Ramos (cell line): ENCODE data around the gene CRYBA2.

Source experiments
- in situ Hi-C: fragments of 300-500 bp; cut with MboI; formaldehyde crosslinking; loops from one replicate; pipeline ENCODE4 v1.14.3; 2022; ENCODE audit warnings: low sequenced_read_pairs; ENCODE audit not compliant: unreplicated experiment

The CRYBA2 gene, protein sequence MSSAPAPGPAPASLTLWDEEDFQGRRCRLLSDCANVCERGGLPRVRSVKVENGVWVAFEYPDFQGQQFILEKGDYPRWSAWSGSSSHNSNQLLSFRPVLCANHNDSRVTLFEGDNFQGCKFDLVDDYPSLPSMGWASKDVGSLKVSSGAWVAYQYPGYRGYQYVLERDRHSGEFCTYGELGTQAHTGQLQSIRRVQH

DNA sequence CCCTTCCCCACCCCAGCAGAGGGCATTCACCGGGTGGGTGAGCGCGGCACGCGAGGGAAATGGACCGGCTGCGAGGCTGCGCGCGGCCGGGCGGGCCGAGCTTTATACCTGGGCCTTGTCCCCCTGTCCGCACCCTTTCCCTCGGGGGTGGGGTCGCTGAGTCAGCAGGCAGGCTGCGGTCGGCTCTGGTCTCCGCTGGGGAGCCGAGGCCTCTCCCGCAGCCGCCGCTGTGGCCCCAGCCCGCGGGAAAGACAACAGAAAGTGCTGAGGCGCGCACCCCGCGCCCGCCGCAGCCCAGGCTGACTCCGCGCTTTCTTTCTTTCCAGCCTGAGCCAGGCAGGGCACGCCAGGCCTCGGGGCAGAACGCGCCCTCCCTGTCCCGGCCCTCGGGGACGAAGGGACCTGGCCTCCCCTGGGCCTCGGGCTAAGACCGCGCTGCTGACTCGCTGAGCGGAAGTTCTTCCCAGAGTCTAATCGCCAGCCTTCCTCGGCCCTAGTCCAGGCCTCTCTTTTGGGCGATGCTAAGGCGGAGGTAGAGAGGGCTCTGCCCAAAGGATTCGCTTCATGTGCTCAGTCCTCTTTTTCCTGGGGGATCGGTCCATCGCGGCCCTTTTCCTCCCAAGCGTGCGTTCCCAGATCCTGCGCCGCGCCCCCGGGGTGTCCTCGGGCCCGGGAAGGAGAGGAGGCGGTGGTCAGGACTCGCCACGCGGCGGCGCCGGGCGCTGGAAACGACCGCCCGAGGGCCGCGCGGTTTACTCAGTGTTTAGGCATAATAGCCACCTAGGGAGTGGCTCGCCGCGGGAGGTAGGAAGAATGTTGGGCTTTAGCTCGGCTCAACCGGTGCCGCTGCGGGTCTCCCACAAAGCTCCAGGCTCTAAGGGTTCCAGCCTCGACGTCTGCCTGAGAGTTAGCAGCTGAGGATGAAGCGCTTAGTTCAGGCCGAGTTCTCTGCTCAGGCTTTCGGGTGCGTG lies at the start of gene CRYBA2:
TSS of gene CRYBA2 (minus strand) at position 78 of the 971 bp plus-strand sequence. CDS start 246 bp downstream, outside the sequence.
- in situ Hi-C loops = no loop called here

DNA sequence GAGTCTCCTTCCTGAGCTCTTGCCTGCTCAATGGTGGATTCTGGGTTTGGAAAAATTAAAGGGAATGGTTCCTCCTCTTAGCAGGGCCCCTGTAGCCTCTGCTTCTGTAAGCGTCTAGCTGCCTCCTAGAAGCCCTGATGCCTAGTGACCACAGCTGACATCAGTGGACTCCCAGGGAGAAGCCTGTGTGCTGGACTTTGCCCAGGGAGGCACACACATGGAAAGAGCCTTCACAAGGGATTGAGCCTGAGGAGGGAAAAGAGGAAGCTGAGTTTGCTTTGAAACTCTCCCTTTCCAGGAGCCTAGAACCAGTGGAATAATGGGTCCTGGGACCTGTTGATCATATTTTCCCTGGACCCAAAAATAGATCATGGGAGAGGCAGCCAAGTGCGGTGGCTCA lies 49.5 kb upstream of the CRYBA2 start:
- in situ Hi-C loops = no loop called here

- in situ Hi-C loops = no loop called here
These were observed 48.9 kb upstream of the CRYBA2 start for GRCh38 chr2:219042157-219042556.

GRCh38 chr2:219041252-219041651 lies 48.0 kb upstream of the CRYBA2 start, which contains the start of gene CFAP65:
CFAP65 (minus strand) TSS chr2:219041516; CDS start chr2:219039048, 2,468 bp downstream.
- in situ Hi-C loops = no loop called here

DNA sequence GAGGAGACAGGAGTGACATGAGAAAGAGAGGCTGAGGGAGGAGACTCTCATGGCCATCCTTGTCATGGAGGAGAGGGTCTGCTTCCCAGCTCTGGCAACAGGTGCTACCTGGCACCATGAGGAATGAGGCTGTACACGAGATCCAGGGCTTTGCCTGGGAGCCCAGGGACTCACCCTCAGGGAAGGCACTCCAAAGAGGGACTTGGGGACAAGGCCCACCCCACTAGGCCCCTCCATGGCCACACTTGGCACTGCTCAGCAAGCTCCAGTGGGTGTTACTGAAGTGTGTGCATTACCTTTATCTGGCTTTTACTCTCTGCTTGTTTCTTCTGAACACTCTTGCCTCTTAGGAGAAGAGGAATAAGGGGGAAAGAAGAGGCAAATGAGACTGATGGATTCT lies 45.4 kb upstream of the CRYBA2 start:
- in situ Hi-C loops = no loop called here

GRCh38 chr2:219037783-219038499 lies 44.7 kb upstream of the CRYBA2 start:
- in situ Hi-C loops = no loop called here

- in situ Hi-C loops = no loop called here
These were observed 42.7 kb upstream of the CRYBA2 start for GRCh38 chr2:219035942-219036341.

GRCh38 chr2:219034823-219035222 lies 41.6 kb upstream of the CRYBA2 start:
- in situ Hi-C loops = no loop called here

GRCh38 chr2:219032051-219032745 lies 39.0 kb upstream of the CRYBA2 start:
- in situ Hi-C loops = no loop called here

DNA sequence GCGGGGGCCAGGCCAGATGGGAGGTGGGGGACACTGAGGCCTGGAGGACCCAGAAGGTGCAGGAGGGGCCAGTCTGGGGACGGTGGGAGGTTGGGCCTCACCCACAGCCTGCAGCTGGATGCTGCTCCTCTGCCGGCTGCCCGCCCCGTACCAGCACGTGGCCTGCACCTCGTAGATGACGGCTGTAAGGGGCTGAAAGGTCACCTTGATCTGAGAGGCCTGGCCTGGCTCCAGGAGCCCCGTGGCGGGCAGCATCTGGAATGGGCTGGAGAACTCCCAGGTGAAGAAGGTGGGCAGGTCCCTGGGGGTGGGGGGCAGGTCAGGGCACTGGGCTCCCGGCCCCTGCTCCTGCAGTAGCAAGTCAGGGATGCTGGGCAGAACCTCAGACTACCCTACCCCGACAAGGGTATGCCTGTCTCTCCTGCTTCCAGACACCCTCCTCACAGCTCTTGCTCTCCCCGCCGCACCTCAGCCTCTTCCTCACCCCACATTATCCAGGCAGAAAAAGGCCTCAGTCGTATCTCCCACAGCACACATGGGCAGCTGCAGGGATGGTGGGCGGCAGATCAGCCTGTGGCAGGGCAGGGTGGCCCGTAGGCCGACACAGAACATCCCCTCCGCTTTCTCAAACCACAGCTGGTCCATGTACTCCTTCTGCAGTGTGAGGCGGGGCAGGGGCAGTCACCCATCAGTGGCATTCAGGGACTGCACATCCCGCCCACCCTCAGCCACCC lies 38.0 kb upstream of the CRYBA2 start:
- in situ Hi-C loops = no loop called here

GRCh38 chr2:219030177-219030940 lies 37.1 kb upstream of the CRYBA2 start:
- in situ Hi-C loops = no loop called here

GRCh38 chr2:219029829-219030165 lies 36.6 kb upstream of the CRYBA2 start:
- in situ Hi-C loops = loop anchor here (10.0 kb wide), 1 partner anchor 125 kb away; no protein-coding TSS in a partner anchor

DNA sequence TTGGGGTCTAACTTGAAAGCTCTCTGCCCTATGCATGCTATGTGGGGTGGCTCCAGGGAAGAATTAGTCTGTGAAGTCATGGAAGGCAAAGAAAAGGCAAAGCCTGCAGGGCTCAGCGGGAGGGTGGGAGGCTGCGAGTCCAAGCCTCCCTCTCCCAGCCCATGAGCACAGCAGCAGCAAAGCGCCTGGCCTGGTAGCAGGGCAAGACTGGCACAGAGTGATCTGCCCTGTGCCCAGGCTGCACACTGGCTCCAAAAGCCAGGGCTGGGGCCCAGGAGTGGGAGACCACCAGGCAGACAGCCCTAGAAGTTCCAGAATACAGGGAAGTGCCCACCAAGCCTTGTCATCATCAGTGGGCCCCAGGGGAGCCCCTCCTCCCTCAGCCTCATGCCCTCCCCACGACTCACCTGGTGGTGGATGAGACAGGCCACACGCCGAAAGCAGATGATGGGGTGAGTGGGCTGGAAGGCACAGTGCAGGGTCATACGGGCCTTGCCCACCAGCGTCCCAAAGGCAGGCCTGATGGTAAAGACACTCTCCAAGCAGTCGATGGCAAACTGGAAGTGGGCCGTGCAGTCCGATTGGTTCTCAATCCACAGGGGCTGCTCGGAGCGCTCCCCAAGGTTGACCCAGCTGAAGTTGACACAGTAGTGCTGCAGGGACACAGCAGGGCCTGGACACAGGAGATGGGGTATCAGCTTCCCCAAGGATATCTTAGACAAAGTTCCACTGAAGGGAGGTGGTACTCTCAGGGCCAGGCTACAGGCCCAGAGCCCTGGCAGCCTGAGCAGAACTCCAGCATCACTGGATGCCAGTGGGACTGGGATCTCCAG lies 36.0 kb upstream of the CRYBA2 start:
- in situ Hi-C loops = loop anchor here (10.0 kb wide), 1 partner anchor 126 kb away; no protein-coding TSS in a partner anchor

DNA sequence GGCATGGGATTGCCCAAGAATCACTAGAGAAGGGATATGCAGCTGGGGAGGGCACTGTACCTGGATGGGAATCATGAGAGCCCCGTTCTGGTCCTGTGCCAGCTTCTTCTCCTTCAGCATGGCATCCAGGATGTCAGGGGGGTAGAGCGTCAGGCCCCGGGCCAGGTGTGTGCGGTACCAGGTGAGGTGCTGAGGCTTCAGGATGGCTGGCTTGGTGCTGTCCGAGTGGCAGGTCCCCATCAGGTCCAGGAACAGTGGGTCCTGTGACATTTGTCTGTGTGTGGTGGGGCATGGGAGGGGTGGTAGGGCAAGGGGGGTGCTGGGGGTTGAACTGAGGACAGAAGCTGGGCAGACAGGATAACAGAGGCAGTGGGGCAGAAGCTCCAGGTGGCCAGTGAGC lies 34.9 kb upstream of the CRYBA2 start:
- in situ Hi-C loops = loop anchor here (10.0 kb wide), 1 partner anchor 127 kb away; no protein-coding TSS in a partner anchor

DNA sequence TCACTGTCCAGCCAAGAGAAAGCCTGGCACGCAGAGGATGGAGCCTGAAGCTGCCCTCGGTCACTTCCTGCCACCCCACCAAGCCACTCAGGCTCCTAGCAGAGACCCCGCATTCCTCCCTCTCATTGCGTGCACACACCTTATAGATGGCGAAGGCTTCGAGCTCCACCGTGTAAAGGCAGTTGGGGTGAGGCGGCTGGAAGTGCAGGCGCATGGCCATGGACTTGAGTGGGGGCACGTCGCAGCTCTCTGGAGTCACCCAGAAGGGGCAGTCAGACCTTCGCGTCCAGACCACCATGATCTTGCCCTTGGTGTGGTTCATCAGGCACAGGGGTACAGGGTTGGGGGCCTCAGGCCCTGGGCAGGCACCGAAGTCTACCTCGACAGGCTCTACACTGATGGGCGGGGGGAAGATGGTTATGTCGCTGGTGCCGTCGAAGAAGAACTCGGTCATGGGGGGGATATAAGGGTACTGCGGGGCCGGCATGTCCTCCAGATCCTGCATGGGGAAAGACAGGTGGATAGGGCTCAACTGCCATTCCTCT lies 34.4 kb upstream of the CRYBA2 start:
- in situ Hi-C loops = loop anchor here (10.0 kb wide), 1 partner anchor 127 kb away; no protein-coding TSS in a partner anchor

DNA sequence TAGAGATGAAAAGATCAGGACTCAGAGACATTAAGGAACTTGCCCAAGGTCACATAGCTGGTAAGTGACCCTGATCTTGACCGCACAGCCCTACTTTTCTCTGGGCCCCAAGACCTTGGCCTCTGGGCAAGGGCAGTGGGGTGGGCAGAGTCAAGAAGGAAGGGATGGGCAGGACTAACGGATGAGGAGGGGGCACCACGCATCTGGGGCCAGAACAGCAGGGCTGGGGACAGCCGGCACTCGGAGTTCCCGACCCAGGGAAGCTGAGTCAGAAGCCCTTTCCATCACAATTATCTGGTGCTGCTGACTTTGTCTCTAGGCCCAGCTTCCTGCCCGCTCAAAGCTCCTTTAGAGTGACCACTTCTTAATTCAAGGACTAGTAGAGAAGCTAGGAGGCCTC lies 33.7 kb upstream of the CRYBA2 start:
- in situ Hi-C loops = loop anchor here (10.0 kb wide), 1 partner anchor 128 kb away; no protein-coding TSS in a partner anchor
